Neural cell (in vitro differentiated cells): ENCODE measurements around the gene SERPINA9. TPM values are rescaled to one million over a fixed set of nuclear protein-coding genes. Genes with fewer than 3 reads are reported as not detected.

Experiments used
- polyA plus RNA-seq: library from polyadenylated mRNA; depleted of rRNA; stranded (reverse); fragments of >200 nt; gene quantifications from 2 replicates; pipeline ENCODE4 v1.2.3, GENCODE V29; 2014

The SERPINA9 gene
- polyA plus RNA-seq, 1 donor from 2014 or later = not detected

Other genes with a start within 250 kb of the SERPINA9 start
- not detected in 2 replicates for gene SERPINA10, start 182.9 kb downstream of the SERPINA9 start, polyA plus RNA-seq
- gene SERPINA6, start 152.9 kb downstream of the SERPINA9 start, polyA plus RNA-seq = not detected in 2 replicates
- gene SERPINA2, start 109.5 kb downstream of the SERPINA9 start, polyA plus RNA-seq = not detected in 2 replicates
- gene SERPINA1, start 87.6 kb downstream of the SERPINA9 start, polyA plus RNA-seq = not detected in 2 replicates
- not detected in 2 replicates for gene SERPINA11, start 23.4 kb downstream of the SERPINA9 start, polyA plus RNA-seq
- gene SERPINA12, start 33.3 kb upstream of the SERPINA9 start, polyA plus RNA-seq = not detected in 2 replicates
- gene SERPINA4, start 85.2 kb upstream of the SERPINA9 start, polyA plus RNA-seq = not detected in 2 replicates
- 4.7 TPM in 1 of 2 replicates, not detected in the other for gene SERPINA5, start 105.2 kb upstream of the SERPINA9 start, polyA plus RNA-seq
- gene SERPINA3, start 136.2 kb upstream of the SERPINA9 start, polyA plus RNA-seq = not detected in 2 replicates